ENCODE measurements around the gene ADAMTS10.

DNA sequence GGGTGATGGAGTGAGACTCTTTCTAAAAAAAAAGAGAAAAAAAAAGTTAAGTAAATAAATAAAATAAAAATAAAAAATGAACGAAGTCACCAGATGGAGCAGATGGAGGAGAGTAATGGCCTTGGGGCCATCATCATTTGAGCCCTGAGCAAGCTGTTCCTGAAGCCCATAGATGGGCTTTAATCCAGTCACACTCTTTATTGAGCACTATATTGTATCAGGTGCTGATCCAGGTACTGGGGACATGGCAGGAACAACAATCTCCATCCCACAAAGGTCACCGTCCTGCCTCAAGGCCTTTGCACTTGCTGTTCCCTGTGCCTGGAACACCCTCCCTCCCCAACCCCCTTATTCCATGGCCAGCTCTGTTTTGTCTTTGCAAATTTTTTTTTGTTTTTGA is 3.9 kb upstream of the ADAMTS10 start:
- TF ChIP-seq POLR2A (IDR thresholded peaks at IDR 0.05; ENCODE audit: control extremely low read depth in 1 of 2, low read depth in 2 of 2, low read length in 2 of 2) = no peak
- TF ChIP-seq POLR2AphosphoS5 (IDR thresholded peaks at IDR 0.05; ENCODE audit: low read depth, low read length) = no peak
- TF ChIP-seq EZH2 (IDR thresholded peaks at IDR 0.05; ENCODE audit: low read depth, low read length, severe bottlenecking) = no peak
- no peak for TF ChIP-seq BRCA1 (IDR thresholded peaks at IDR 0.05; ENCODE audit: low read depth, low read length)
- no peak for TF ChIP-seq JUN (IDR thresholded peaks at IDR 0.05; ENCODE audit: low read depth, low read length)
- TF ChIP-seq, protein P1, sequence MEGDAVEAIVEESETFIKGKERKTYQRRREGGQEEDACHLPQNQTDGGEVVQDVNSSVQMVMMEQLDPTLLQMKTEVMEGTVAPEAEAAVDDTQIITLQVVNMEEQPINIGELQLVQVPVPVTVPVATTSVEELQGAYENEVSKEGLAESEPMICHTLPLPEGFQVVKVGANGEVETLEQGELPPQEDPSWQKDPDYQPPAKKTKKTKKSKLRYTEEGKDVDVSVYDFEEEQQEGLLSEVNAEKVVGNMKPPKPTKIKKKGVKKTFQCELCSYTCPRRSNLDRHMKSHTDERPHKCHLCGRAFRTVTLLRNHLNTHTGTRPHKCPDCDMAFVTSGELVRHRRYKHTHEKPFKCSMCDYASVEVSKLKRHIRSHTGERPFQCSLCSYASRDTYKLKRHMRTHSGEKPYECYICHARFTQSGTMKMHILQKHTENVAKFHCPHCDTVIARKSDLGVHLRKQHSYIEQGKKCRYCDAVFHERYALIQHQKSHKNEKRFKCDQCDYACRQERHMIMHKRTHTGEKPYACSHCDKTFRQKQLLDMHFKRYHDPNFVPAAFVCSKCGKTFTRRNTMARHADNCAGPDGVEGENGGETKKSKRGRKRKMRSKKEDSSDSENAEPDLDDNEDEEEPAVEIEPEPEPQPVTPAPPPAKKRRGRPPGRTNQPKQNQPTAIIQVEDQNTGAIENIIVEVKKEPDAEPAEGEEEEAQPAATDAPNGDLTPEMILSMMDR (IDR thresholded peaks at IDR 0.05; ENCODE audit: control extremely low read depth in 1 of 3, insufficient read depth in 1 of 3, low read depth in 1 of 3, low read length in 3 of 3) = no peak
- TF ChIP-seq FOSL1 (IDR thresholded peaks at IDR 0.05; ENCODE audit: insufficient read depth, low read depth, low read length) = no peak
- no peak for TF ChIP-seq JUND (IDR thresholded peaks at IDR 0.05; ENCODE audit: low read length)
- TF ChIP-seq RAD21 (IDR thresholded peaks at IDR 0.05 in 1 of 2, conservative IDR thresholded peaks at IDR 0.05 in 1 of 2; ENCODE audit: low read depth in 2 of 2, low read length in 2 of 2) = no peak
